Measurements from ENCODE around the gene KCNAB1.
"Not testable (repeated sequence)": the region's sequence is repeated elsewhere in the genome, so short reads cannot be mapped to it uniquely, and the experiment has no call there.

KCNAB1 gene

GRCh38 chr3:156226676-156227420 is 106.5 kb downstream of the KCNAB1 start:
- peak; percentile 8 for FAIRE-seq

- FAIRE-seq: no peak
These were observed 107.3 kb downstream of the KCNAB1 start for GRCh38 chr3:156227704-156228103.

- no peak for FAIRE-seq
These were observed 110.0 kb downstream of the KCNAB1 start for GRCh38 chr3:156230278-156230900.

GRCh38 chr3:156231221-156231620 is 110.8 kb downstream of the KCNAB1 start:
- not testable (repeated sequence) for FAIRE-seq

- no peak for FAIRE-seq
These were observed 113.5 kb downstream of the KCNAB1 start for GRCh38 chr3:156233876-156234275.

GRCh38 chr3:156236556-156237260 is 116.3 kb downstream of the KCNAB1 start:
- no peak for FAIRE-seq

GRCh38 chr3:156240642-156241041 is 120.3 kb downstream of the KCNAB1 start:
- FAIRE-seq: no peak

- no peak for FAIRE-seq
These were observed 126.8 kb downstream of the KCNAB1 start for GRCh38 chr3:156246961-156247725.

- FAIRE-seq: no peak
These were observed 130.2 kb downstream of the KCNAB1 start for GRCh38 chr3:156250550-156250949.

GRCh38 chr3:156251424-156251823 is 131.0 kb downstream of the KCNAB1 start:
- no peak for FAIRE-seq

GRCh38 chr3:156252656-156253055 is 132.3 kb downstream of the KCNAB1 start:
- FAIRE-seq: no peak

- no peak for FAIRE-seq
These were observed 132.8 kb downstream of the KCNAB1 start for GRCh38 chr3:156253150-156253549.

- no peak for FAIRE-seq
These were observed 135.9 kb downstream of the KCNAB1 start for GRCh38 chr3:156256256-156256655.

- no peak for FAIRE-seq
These were observed 136.6 kb downstream of the KCNAB1 start for GRCh38 chr3:156256945-156257344.

- no peak for FAIRE-seq
These were observed 137.9 kb downstream of the KCNAB1 start for GRCh38 chr3:156258301-156258700.

GRCh38 chr3:156259896-156260295 is 139.5 kb downstream of the KCNAB1 start:
- FAIRE-seq: no peak

- peak; percentile 91 for FAIRE-seq
These were observed 140.0 kb downstream of the KCNAB1 start for GRCh38 chr3:156260331-156260730.

- FAIRE-seq: no peak
These were observed 144.4 kb downstream of the KCNAB1 start for GRCh38 chr3:156264771-156265170.

GRCh38 chr3:156271508-156271907 is 151.1 kb downstream of the KCNAB1 start:
- no peak for FAIRE-seq

GRCh38 chr3:156271995-156272719 is 151.8 kb downstream of the KCNAB1 start:
- no peak for FAIRE-seq

- FAIRE-seq: no peak
These were observed 152.8 kb downstream of the KCNAB1 start for GRCh38 chr3:156273111-156273694.

- FAIRE-seq: no peak
These were observed 154.4 kb downstream of the KCNAB1 start for GRCh38 chr3:156274791-156275190.
